A673 (cell line): ENCODE results near the gene CNN2. TPM values are rescaled to one million over a fixed set of nuclear protein-coding genes. Genes with fewer than 3 reads are reported as not detected.

Source experiments
- BruUV-seq: library from RNA; stranded (reverse); fragments of 400-500 nt; replicated peaks from 2 replicates; lab custom pipeline; 2021; lab: Mats Ljungman, UMichigan
- CTCF ChIA-PET: fragments of 300-600 bp; sonication (Branson Sonifier 250); formaldehyde crosslinking; loops from one replicate; lab custom pipeline; 2022; ENCODE audit warnings: antibody characterized with exemption; lab: Charles Lee
- POLR2A ChIA-PET: fragments of 300-600 bp; sonication (Branson Sonifier 250); formaldehyde crosslinking; loops from one replicate; lab custom pipeline; 2022; ENCODE audit warnings: antibody characterized with exemption; ENCODE audit not compliant: low non-redundant PET; lab: Charles Lee
- DNase-seq: peaks from one replicate; pipeline ENCODE4 v3.0.0-alpha.2; 2015; ENCODE audit warnings: low spot score
- H3K27ac ChIP-seq: fragments of 200-600 bp; sonication (generic); 2 replicates; pipeline ENCODE4 v1.5.1; 2016; ENCODE audit warnings: mixed run types, low read depth, mild to moderate bottlenecking, mixed read lengths, antibody characterized with exemption, low read length; ENCODE audit not compliant: poor library complexity, severe bottlenecking
- H3K27me3 ChIP-seq: fragments of 200-600 bp; sonication (generic); replicated peaks from 2 replicates; pipeline ENCODE4 v1.6.1; 2017; ENCODE audit warnings: mixed run types, low read depth, mild to moderate bottlenecking, mixed read lengths, antibody characterized with exemption, low read length; ENCODE audit not compliant: insufficient read depth, poor library complexity
- H3K36me3 ChIP-seq: fragments of 200-600 bp; sonication (generic); 2 replicates; pipeline ENCODE4 v1.6.1; 2016; ENCODE audit warnings: mixed run types, mild to moderate bottlenecking, mixed read lengths, antibody characterized with exemption, low read length; ENCODE audit not compliant: insufficient read depth, poor library complexity, severe bottlenecking
- H3K4me1 ChIP-seq: fragments of 200-600 bp; sonication (generic); 2 replicates; pipeline ENCODE4 v1.6.1; 2017; ENCODE audit warnings: mixed run types, mild to moderate bottlenecking, mixed read lengths, antibody characterized with exemption, low read length; ENCODE audit not compliant: insufficient read depth, poor library complexity, severe bottlenecking
- H3K4me3 ChIP-seq: fragments of 200-600 bp; sonication (generic); 2 replicates; pipeline ENCODE4 v1.5.1; 2016; ENCODE audit warnings: low read depth, mixed run types, mild to moderate bottlenecking, mixed read lengths, low read length; ENCODE audit not compliant: poor library complexity, severe bottlenecking
- H3K9me3 ChIP-seq: fragments of 200-600 bp; sonication (generic); 2 replicates; pipeline ENCODE4 v1.6.1; 2016; ENCODE audit warnings: mixed run types, low read depth, mild to moderate bottlenecking, mixed read lengths, antibody characterized with exemption, low read length; ENCODE audit not compliant: poor library complexity, severe bottlenecking
- EZH2 ChIP-seq: fragments of 200-600 bp; sonication (generic); IDR thresholded peaks from 2 replicates; pipeline ENCODE4 v1.6.1; 2017; ENCODE audit warnings: borderline replicate concordance, low read depth, mild to moderate bottlenecking, mixed read lengths, antibody characterized with exemption, low read length; ENCODE audit not compliant: poor library complexity, severe bottlenecking
- intact Hi-C: fragments of 100-400 bp; cut with micrococcal nuclease; formaldehyde crosslinking; loops from one replicate; pipeline ENCODE4 v1.10.0; 2022; ENCODE audit not compliant: unreplicated experiment
- total RNA-seq: library from RNA; stranded (reverse); gene quantifications from 2 replicates; pipeline ENCODE4 v1.2.3, GENCODE V29; 2021
- TF ChIP-seq, protein P1 (sequence below): fragments of 300-800, 200-600 bp; sonication (generic); conservative IDR thresholded peaks from 2 replicates; pipeline ENCODE4 v1.5.1; 2017; ENCODE audit warnings: low read depth, mild to moderate bottlenecking, antibody characterized with exemption, low read length, moderate library complexity, mixed read lengths

The CNN2 gene
- total RNA-seq, 1 experiment from 2014 or later: 112 TPM

DNA sequence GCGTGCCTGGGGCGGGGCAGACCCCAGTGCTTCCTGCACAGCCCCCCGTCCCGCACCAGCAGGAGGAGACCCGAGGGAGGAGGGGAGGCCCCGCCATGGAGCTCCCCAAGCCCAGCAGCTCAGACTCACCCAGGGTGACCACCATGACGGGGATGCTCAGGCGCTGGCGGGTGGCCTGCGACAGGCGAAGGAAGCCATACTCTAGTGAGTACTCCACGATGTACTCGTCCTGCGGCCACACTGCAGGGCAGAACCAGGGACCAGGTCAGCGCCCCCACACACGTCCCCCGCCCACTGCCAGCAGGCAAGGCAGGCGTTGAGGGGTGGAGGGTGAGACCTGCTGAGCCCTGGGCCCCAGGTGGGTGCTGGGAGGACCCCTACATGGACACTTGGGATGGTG is 14.1 kb upstream of the CNN2 start:
- POLR2A ChIA-PET: no interaction called here
- intact Hi-C loops: no loop called here
- DNase-seq: no peak
- Histone ChIP-seq H3K4me3 (no peak overlapping the region), H3K9me3 (no peaks in the 10 kb centered on the region), H3K36me3 (peaks cover 43% of the 10 kb centered on the region), H3K4me1 (peaks cover 30% of the 10 kb centered on the region), H3K27ac (no peak overlapping the region), H3K27me3 (no peaks in the 10 kb centered on the region)
- no peak for TF ChIP-seq EZH2
- TF ChIP-seq, protein P1, sequence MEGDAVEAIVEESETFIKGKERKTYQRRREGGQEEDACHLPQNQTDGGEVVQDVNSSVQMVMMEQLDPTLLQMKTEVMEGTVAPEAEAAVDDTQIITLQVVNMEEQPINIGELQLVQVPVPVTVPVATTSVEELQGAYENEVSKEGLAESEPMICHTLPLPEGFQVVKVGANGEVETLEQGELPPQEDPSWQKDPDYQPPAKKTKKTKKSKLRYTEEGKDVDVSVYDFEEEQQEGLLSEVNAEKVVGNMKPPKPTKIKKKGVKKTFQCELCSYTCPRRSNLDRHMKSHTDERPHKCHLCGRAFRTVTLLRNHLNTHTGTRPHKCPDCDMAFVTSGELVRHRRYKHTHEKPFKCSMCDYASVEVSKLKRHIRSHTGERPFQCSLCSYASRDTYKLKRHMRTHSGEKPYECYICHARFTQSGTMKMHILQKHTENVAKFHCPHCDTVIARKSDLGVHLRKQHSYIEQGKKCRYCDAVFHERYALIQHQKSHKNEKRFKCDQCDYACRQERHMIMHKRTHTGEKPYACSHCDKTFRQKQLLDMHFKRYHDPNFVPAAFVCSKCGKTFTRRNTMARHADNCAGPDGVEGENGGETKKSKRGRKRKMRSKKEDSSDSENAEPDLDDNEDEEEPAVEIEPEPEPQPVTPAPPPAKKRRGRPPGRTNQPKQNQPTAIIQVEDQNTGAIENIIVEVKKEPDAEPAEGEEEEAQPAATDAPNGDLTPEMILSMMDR: no peak
- BruUV-seq: no TSS peak
- CTCF ChIA-PET: no interaction called here

DNA sequence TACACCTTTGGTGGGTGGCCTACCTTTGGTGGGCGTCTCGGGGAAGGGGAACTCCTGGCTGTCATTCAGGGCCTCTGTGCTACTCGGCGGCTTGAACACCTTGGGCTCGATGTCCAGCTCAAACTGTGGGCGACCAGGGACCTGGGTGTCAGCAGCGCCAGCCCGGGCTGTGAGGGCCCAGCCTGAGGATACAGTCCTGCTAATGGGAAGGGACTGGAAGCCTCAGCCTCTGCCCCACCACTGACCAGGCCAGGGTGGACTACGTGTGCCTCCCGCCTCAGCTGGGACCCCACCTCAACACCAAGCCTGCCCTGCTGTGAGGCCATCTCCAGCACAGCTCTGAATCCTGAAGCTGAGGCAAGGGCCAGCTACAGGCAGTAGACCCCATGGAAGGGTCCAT is 13.2 kb upstream of the CNN2 start:
- BruUV-seq: no TSS peak
- CTCF ChIA-PET: no interaction called here
- POLR2A ChIA-PET: interaction anchor here (0.6 kb wide), 1 partner anchor 13 kb away, joined by 14 read pairs; the partner anchor contains the start of gene CNN2

DNA sequence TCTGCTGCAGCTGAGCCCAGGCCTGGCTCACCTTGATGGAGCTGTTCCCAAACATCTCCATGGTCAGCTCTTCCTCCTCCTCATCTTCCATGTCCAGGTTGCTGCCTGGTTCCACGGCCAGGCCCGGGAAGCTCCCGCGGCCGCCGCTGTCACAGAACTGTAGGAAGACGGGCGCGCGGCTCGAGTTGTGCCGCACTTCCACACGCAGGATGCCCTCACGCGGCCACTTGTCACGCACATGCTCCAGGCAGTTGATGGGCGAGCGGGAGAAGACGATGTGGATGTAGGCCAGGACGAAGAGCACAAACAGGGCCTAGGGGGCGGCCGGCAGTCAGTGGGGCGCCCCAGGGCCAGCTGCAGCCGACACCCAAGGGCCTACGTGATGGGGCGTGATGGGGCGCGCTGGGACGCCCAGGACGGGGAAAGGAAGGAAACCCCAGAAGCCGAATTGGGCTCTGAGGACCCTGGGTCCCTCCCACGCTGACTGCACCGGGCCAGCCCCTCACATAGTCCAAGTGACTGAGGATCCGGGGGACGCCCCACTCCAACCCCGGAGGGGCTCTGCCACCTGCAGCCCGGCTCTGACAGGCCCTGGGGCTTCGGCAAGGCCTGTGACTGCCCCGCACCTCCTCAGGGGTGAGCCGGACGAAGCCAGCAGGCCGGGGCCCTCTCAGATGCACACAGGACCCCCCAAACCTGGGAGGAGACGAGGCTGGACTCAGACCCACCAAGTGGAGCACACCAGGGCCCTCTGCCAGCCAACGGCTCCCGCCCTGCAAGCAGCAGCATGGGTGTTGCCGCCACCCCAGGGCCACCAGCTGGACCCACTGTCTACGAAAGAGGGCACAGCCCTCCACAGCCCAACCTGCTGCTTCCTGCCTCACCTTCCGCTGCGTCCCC is 12.0 kb upstream of the CNN2 start:
- no peak for TF ChIP-seq EZH2
- TF ChIP-seq, protein P1: no peak
- Histone ChIP-seq H3K27me3 (no peaks in the 10 kb centered on the region), H3K4me3 (no peak overlapping the region), H3K27ac (no peak overlapping the region), H3K4me1 (peaks cover 34% of the 10 kb centered on the region), H3K36me3 (peaks cover 42% of the 10 kb centered on the region), H3K9me3 (no peaks in the 10 kb centered on the region)
- BruUV-seq: no TSS peak
- CTCF ChIA-PET: no interaction called here
- DNase-seq: no peak
- intact Hi-C loops: no loop called here
- POLR2A ChIA-PET: interaction anchor here (0.7 kb wide), 1 partner anchor 18 kb away, joined by 3 read pairs; no protein-coding TSS in a partner anchor

More for the DNA sequence above, 13.2 kb upstream of the CNN2 start:
- no peak for TF ChIP-seq EZH2
- TF ChIP-seq, protein P1: no peak
- Histone ChIP-seq H3K27me3 (no peaks in the 10 kb centered on the region), H3K27ac (no peak overlapping the region), H3K4me3 (no peak overlapping the region), H3K4me1 (peaks cover 30% of the 10 kb centered on the region), H3K9me3 (no peaks in the 10 kb centered on the region), H3K36me3 (peaks cover 47% of the 10 kb centered on the region)
- no peak for DNase-seq
- intact Hi-C loops: no loop called here
